Naive thymus-derived CD8-positive, alpha-beta T cell (primary cell): Measurements from ENCODE around the gene BRMS1. TPM values are rescaled to one million over a fixed set of nuclear protein-coding genes. Genes with fewer than 3 reads are reported as not detected.

Source experiments
- ATAC-seq, 2 donors: fragments of 150-1000 bp; cut with Tn5 transposase in 1 of 2; sonication (Bioruptor Pico), chemical (Tn5 transposase) in 1 of 2; 1 replicate in 1 of 2; 2 replicates in 1 of 2; pipeline ENCODE4 v1.10.0; 2021; ENCODE audit warnings: mild to moderate bottlenecking in 2 of 2, moderate library complexity in 2 of 2
- POLR2A ChIA-PET: fragments of 350-600 bp; sonication (Branson Sonifier 250); formaldehyde crosslinking; loops from one replicate; lab custom pipeline; 2021; ENCODE audit warnings: antibody characterized with exemption; lab: Charles Lee
- DNase-seq, 10 donors: peaks; one replicate each; pipeline versions ENCODE4 v3.0.0 to v3.0.0-alpha.2; 2020 to 2022
- H3K27ac Mint-ChIP-seq, 10 donors: one replicate each; pipeline ENCODE4 v1.8.0; 2020 to 2022; ENCODE audit warnings: mild to moderate bottlenecking in 10 of 10, mixed read lengths in 10 of 10, moderate library complexity in 4 of 10, inconsistent platforms in 1 of 10
- H3K27me3 Mint-ChIP-seq, 5 donors: one replicate each; pipeline ENCODE4 v1.8.0; 2021 to 2022; ENCODE audit warnings: mixed read lengths in 5 of 5
- H3K36me3 Mint-ChIP-seq, 3 donors: one replicate each; pipeline ENCODE4 v1.8.0; 2020 to 2022; ENCODE audit warnings: mixed read lengths in 3 of 3, mild to moderate bottlenecking in 2 of 3, inconsistent platforms in 1 of 3
- H3K4me1 Mint-ChIP-seq, 4 donors: one replicate each; pipeline ENCODE4 v1.8.0; 2021 to 2022; ENCODE audit warnings: mixed read lengths in 4 of 4
- H3K4me3 Mint-ChIP-seq, 10 donors: one replicate each; pipeline ENCODE4 v1.8.0; 2020 to 2022; ENCODE audit warnings: mild to moderate bottlenecking in 10 of 10, mixed read lengths in 10 of 10, moderate library complexity in 6 of 10, inconsistent platforms in 1 of 10
- H3K9me3 Mint-ChIP-seq, 9 donors: one replicate each; pipeline ENCODE4 v1.8.0; 2020 to 2022; ENCODE audit warnings: mixed read lengths in 9 of 9, mild to moderate bottlenecking in 3 of 9, inconsistent platforms in 1 of 9, moderate library complexity in 1 of 9
- polyA plus RNA-seq, 3 donors: library from polyadenylated mRNA; unstranded; fragments of 300-500 nt; fragmentation: Illumina TruSeq; gene quantifications; one replicate each; pipeline ENCODE4 v1.2.3, GENCODE V29; 2021
- total RNA-seq, 8 experiments: library from RNA in 2 of 8; stranded (reverse) in 2 of 8; gene quantifications; one replicate each; pipeline ENCODE4 v1.2.3 and lab custom pipeline; 2021 to 2026

The BRMS1 gene
- total and polyA plus RNA-seq, 5 experiments from 2014 or later = 47.6 to 65.8 (median 61.7) TPM

DNA sequence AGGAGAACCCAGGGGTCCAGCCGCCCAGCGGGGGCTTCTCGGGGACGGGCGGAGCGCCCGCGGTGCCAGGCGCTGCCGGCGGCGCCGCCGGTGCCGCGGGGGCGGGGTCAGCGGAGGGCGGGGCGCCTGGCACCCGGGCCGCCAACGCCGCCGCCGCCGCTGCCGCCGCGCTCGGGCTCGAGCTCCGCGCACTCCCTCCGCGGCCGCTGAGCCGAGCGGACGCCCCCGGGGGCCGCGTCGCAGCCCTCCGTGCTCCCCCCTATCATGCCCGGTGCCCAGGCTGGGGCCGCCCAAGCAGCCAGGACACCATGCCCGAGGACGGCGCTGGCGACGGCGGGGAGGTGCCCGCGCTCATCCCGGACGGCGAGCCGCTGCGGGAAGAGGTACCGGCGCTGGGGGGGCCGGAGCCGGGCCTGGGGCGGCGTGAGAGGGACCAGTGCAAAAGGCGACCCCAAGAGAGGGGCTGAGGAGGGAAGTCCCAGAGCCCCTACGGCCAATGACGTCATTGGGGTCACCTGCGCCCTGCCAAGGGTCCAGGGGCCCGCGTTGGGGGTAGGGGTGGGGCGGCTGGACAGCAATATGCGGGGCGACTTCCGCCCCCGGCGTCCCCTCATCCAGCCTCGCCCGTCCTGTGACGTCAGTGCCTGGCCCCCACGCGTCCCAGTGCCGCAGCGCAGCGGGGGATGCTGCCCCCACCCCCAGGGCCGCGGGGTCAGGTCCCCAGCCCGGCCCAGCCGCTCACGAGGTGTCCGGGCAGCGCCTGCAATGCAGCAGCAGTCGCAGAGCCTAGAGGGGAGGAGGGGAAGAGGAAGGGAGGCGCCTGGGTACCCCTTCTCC, 53.0 kb downstream of the BRMS1 start, which contains the start of gene TMEM151A:
TSS of gene TMEM151A (plus strand) at position 189 of the 837 bp plus-strand sequence. CDS start at position 309, 120 bp downstream.
- Mint-ChIP-seq H3K4me3 (peak within 1 kb of the TSS; percentile 84 to 96 (median 92)), H3K27ac (peak within 1 kb of the TSS in 3 of 10 donors; percentile 43 to 95 (median 59)), H3K27me3 (peaks cover 2 to 23% (median 13%) of the 10 kb centered on the region in 5 donors), H3K9me3 (no peaks in the 10 kb centered on the region), H3K36me3 (no peaks in the 10 kb centered on the region), H3K4me1 (peaks cover 19 to 41% (median 40%) of the 10 kb centered on the region in 4 donors)
- ATAC-seq (no peak), DNase-seq (peak in 2 of 10 donors; percentile 42 to 62)
- POLR2A ChIA-PET = interaction anchor here (0.6 to 1.2 kb wide), 3 partner anchors 9 to 303 kb away, joined by 3 to 6 read pairs (median 5); no protein-coding TSS in a partner anchor

DNA sequence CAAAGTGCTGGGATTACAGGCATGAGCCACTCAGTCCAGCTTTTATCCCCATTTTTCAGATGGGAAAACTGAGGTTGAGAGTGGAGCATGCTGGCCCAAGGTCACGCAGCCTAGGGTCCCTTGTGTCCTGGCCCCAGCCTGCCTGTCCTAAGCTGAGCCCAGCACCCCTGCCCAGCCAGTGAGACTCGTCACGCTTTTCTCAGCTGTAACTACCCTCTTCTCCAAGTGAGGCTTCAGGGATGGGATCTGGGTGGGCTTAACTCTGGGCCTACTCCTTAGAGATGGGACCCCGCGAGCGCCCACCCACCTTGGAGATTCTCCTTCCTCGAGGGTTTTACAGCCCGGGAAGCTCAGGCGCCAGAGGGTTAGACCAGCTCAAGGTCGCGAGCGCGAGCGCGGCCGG, 53.6 kb downstream of the BRMS1 start:
- POLR2A ChIA-PET = interaction anchor here (0.6 to 1.3 kb wide), 4 partner anchors 9 to 302 kb away, joined by 3 to 6 read pairs (median 4); no protein-coding TSS in a partner anchor
- H3K9me3 Mint-ChIP-seq = no peaks in the 10 kb centered on the region
- H3K4me3 Mint-ChIP-seq = peak overlapping the region in 8 of 10 donors; percentile 22 to 95 (median 88)
- H3K36me3 Mint-ChIP-seq = peaks cover 0 to 3% (median 0%) of the 10 kb centered on the region in 3 donors
- peaks cover 19 to 45% (median 42%) of the 10 kb centered on the region in 4 donors for H3K4me1 Mint-ChIP-seq
- DNase-seq (no peak), ATAC-seq (no peak)
- peak overlapping the region in 1 of 10 donors; percentile 59 for H3K27ac Mint-ChIP-seq
- H3K27me3 Mint-ChIP-seq = peaks cover 2 to 23% (median 13%) of the 10 kb centered on the region in 5 donors

DNA sequence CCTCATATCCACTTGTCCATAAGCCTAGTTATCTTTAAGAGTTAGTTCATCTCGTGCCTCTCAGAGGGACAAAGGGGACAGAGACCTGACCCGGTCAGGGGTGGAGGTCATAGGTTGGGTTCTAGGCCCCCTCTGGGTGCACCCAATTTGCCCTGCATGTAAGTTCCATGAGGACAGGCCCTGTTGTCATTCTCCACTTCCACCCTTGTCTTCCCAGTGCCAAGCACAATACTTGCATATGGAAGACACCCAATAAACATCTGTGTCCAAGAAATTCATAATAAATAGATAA, 54.6 kb downstream of the BRMS1 start:
- Mint-ChIP-seq H3K9me3 (no peaks in the 10 kb centered on the region), H3K27ac (peak overlapping the region in 6 of 10 donors; percentile 44 to 97 (median 94)), H3K36me3 (peaks cover 0 to 5% (median 0%) of the 10 kb centered on the region in 3 donors), H3K27me3 (peaks cover 2 to 23% (median 13%) of the 10 kb centered on the region in 5 donors), H3K4me1 (peaks cover 19 to 49% (median 44%) of the 10 kb centered on the region in 4 donors), H3K4me3 (peak overlapping the region; percentile 84 to 96 (median 92))
- ATAC-seq (no peak), DNase-seq (no peak)
- POLR2A ChIA-PET = interaction anchor here (0.6 to 2.1 kb wide), 4 partner anchors 11 to 81 kb away, joined by 4 to 16 read pairs (median 6); partner anchors contain the start of gene CD248

DNA sequence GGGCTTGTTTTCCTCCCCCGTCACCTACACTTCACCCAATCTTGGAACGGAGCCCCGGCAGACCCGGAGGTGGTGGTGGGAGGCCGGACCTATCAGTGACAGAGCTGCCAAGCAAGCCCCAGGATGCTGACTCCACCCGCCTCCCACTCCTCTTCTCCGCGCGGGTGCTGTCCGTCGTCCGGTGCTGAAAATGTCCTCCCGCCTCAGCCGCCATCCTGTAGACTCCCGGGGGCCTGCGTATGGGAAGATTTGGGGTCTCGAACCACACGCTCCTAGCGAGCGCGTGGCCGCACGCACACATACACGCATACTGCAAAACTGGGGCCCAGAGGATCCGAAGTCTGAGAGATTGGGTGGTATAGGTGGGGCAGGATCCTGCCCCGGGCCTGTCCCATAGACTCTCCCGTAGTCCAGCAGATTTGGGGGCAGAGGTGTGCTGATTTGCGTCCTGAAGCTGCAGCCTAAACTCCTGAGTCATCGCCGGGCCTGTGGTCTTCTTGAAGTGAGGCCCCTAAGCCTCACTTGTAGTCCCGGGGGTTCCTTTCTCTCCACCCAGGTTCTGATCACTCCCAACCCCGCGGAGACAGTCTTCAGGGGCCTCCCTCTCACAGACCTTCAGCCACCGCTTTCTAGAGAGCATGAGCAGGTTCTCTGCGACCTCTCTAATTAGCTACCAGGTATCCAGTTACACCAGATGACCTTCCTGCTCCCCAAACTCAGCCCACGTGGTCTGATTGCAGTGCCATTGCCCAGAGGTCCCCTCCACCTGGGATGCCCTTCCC, 55.2 kb downstream of the BRMS1 start:
- Mint-ChIP-seq H3K27ac (peak overlapping the region; percentile 88 to 97 (median 94)), H3K4me1 (peaks cover 19 to 51% (median 44%) of the 10 kb centered on the region in 4 donors), H3K36me3 (peaks cover 0 to 5% (median 0%) of the 10 kb centered on the region in 3 donors), H3K27me3 (peaks cover 2 to 23% (median 13%) of the 10 kb centered on the region in 5 donors), H3K9me3 (no peaks in the 10 kb centered on the region), H3K4me3 (peak overlapping the region; percentile 84 to 96 (median 92))
- DNase-seq (peak in 5 of 10 donors; percentile 59 to 90 (median 75)), ATAC-seq (peak; percentile 56 to 61)
- POLR2A ChIA-PET = interaction anchor here (0.5 to 2.2 kb wide), 22 partner anchors 8 to 781 kb away, joined by 3 to 27 read pairs (median 5); partner anchors contain the start of genes BRMS1, CD248, MAP3K11 and RAB1B

DNA sequence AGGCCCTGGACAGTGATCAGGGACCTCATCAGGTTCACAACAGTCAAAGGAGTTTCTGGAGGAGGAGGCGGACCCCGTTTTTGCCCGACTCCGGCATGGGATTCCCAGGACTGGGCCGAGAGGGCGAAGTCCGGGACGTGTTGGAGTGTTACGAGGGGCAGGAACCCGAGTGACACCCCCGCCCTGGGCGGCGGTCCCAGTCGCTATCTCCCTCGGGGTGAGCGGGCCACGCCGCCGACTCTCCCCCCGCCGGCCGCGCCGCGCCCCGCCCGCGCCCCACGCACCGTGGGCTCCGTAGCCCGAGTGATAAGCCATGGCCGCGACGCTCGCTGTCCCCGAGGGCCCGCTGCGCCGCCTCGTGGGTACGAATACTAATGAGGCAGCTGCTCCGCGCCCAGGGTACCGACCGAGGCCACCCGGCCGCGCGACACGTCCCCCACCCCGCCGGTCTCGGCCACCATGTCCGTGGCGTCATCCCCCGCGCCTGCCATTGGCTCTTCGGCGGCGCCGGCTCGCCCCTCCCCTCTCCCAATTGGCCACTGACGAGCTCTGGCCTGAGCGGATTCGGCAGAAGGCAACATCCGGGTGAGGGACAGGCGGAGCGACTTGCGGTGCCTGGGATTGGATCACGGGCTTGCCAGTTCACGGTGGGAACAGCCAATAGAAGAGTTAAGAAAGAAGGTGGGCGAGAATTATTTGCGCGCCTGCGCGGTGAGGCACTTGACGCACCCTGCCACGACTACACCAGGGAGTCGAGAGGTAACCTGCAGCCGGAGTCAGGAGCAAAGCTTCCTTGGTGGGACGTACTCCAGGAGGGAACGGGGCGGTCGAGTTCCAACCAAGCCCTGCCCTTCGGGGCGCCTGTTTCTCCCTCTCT, 56.0 kb downstream of the BRMS1 start, which contains the start of gene YIF1A:
TSS of gene YIF1A (minus strand) at position 473 of the 877 bp plus-strand sequence. CDS start at position 315, 158 bp downstream.
- Mint-ChIP-seq H3K27me3 (peaks cover 2 to 20% (median 13%) of the 10 kb centered on the region in 5 donors), H3K4me1 (peaks cover 19 to 51% (median 45%) of the 10 kb centered on the region in 4 donors), H3K4me3 (peak within 1 kb of the TSS; percentile 84 to 96 (median 92)), H3K9me3 (no peaks in the 10 kb centered on the region), H3K27ac (peak within 1 kb of the TSS; percentile 88 to 97 (median 94)), H3K36me3 (peaks cover 0 to 5% (median 0%) of the 10 kb centered on the region in 3 donors)
- DNase-seq (peak; percentile 94 to 99 (median 98)), ATAC-seq (peak; percentile 90 to 94)
- POLR2A ChIA-PET = interaction anchor here (0.5 to 2.2 kb wide), 20 partner anchors 9 to 780 kb away, joined by 3 to 27 read pairs (median 5); partner anchors contain the start of genes BRMS1, CD248, MAP3K11 and RAB1B

DNA sequence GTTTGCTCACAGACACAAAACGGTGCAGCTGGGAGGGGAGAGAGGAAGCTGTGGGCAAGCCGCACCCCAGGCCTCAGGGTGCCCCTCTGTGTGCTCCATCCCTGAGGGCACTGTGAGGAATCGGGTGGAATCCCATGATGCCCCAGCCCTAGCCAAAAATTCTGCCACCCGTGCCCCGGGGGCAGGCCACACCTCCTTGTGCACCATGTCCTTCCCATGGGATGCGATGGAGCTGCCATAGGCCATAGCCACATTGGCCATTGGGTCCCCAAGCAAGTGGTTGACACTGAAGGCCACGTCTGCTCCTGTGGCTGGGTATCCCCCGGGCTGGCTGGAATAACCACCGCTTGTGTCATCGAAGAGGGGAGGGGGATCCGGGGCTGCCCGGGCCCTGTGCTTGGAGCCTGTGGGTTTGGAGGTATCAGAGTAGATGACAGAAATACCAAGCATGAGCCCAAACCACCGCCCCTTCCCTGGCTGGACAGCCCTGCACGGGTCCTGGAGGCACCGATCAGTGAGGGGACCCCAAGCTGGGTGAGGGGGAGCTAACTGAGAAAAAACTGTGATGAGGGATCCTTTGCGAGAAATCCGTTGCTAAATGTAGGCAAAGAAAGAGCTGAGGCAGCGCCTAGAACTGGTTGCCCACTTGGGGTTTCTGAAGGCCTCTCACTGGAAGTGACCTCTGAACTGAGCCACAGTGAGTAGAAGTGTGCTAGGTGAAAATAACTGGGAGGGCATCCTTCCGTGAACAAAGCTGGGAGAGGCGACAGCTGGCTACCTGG, 56.8 kb downstream of the BRMS1 start:
- no peak for DNase-seq
- Mint-ChIP-seq H3K27me3 (peaks cover 2 to 14% (median 10%) of the 10 kb centered on the region in 5 donors), H3K36me3 (peaks cover 0 to 5% (median 0%) of the 10 kb centered on the region in 3 donors), H3K9me3 (no peaks in the 10 kb centered on the region), H3K4me1 (peaks cover 19 to 54% (median 46%) of the 10 kb centered on the region in 4 donors), H3K27ac (peak overlapping the region; percentile 68 to 95 (median 87)), H3K4me3 (peak overlapping the region; percentile 84 to 96 (median 92))
- POLR2A ChIA-PET = interaction anchor here (0.5 to 11.2 kb wide), 12 partner anchors 9 to 401 kb away, joined by 3 to 102 read pairs (median 6); partner anchors contain the start of genes BRMS1, CD248 and RAB1B
- no peak for ATAC-seq

Other genes starting within 250 kb of the BRMS1 start
- 10 to 100 TPM; 35.7 to 38.4 TPM for gene KLC2, start 87.4 kb downstream of the BRMS1 start, total RNA-seq
- gene KLC2, start 87.4 kb downstream of the BRMS1 start, polyA plus RNA-seq = 1 to 10 TPM; 3.7 to 8.1 (median 6.1) TPM
- 10 to 100 TPM; 68.4 to 69.2 TPM for gene RAB1B, start 76.5 kb downstream of the BRMS1 start, total RNA-seq
- 10 to 100 TPM; 13.1 to 16.1 (median 14.0) TPM for gene RAB1B, start 76.5 kb downstream of the BRMS1 start, polyA plus RNA-seq
- 1 to 10 TPM; 1.1 to 2.8 TPM for gene CNIH2, start 66.9 kb downstream of the BRMS1 start, total RNA-seq
- not detected for gene CNIH2, start 66.9 kb downstream of the BRMS1 start, polyA plus RNA-seq
- gene YIF1A, start 56.0 kb downstream of the BRMS1 start, total RNA-seq = 10 to 100 TPM; 26.9 to 36.8 TPM
- 10 to 100 TPM; 49.1 to 59.9 (median 53.9) TPM for gene YIF1A, start 56.0 kb downstream of the BRMS1 start, polyA plus RNA-seq
- gene TMEM151A, start 53.2 kb downstream of the BRMS1 start, total RNA-seq = under 1 TPM in 1 of 2 experiments, not detected in 1; 0.13 TPM
- not detected for gene TMEM151A, start 53.2 kb downstream of the BRMS1 start, polyA plus RNA-seq
- gene CD248, start 28.1 kb downstream of the BRMS1 start, total RNA-seq = 10 to 100 TPM; 37.0 to 41.3 TPM
- 100 to 1,000 TPM in 2 of 3 donors, 10 to 100 TPM in 1; 43.8 to 128 (median 114) TPM for gene CD248, start 28.1 kb downstream of the BRMS1 start, polyA plus RNA-seq
- 1 to 10 TPM; 7.6 to 8.0 TPM for gene RIN1, start 8.7 kb downstream of the BRMS1 start, total RNA-seq
- gene RIN1, start 8.7 kb downstream of the BRMS1 start, polyA plus RNA-seq = 1 to 10 TPM; 2.7 to 6.5 (median 3.7) TPM
- gene B4GAT1, start 2.5 kb upstream of the BRMS1 start, total RNA-seq = 1 to 10 TPM; 7.2 to 7.5 TPM
- 10 to 100 TPM in 1 of 3 donors, 1 to 10 TPM in 2; 7.1 to 12.1 (median 8.5) TPM for gene B4GAT1, start 2.5 kb upstream of the BRMS1 start, polyA plus RNA-seq
- 10 to 100 TPM; 12.9 to 13.9 TPM for gene SLC29A2, start 26.7 kb upstream of the BRMS1 start, total RNA-seq
- gene SLC29A2, start 26.7 kb upstream of the BRMS1 start, polyA plus RNA-seq = 1 to 10 TPM; 1.4 to 3.9 (median 2.3) TPM
- not detected for gene NPAS4, start 75.9 kb upstream of the BRMS1 start, total RNA-seq
- not detected for gene NPAS4, start 75.9 kb upstream of the BRMS1 start, polyA plus RNA-seq
- gene MRPL11, start 93.7 kb upstream of the BRMS1 start, total RNA-seq = 10 to 100 TPM; 24.8 to 24.9 TPM
- gene MRPL11, start 93.7 kb upstream of the BRMS1 start, polyA plus RNA-seq = 10 to 100 TPM; 86.9 to 98.2 (median 87.9) TPM
- gene PELI3, start 121.8 kb upstream of the BRMS1 start, total RNA-seq = 10 to 100 TPM; 15.0 to 16.3 TPM
- gene PELI3, start 121.8 kb upstream of the BRMS1 start, polyA plus RNA-seq = 1 to 10 TPM; 2.7 to 4.1 (median 3.4) TPM
- 10 to 100 TPM; 20.0 to 23.7 TPM for gene DPP3, start 135.3 kb upstream of the BRMS1 start, total RNA-seq
- gene DPP3, start 135.3 kb upstream of the BRMS1 start, polyA plus RNA-seq = 10 to 100 TPM; 20.0 to 25.4 (median 20.5) TPM
- 10 to 100 TPM; 31.7 to 32.8 TPM for gene BBS1, start 165.5 kb upstream of the BRMS1 start, total RNA-seq
- 10 to 100 TPM in 2 of 3 donors, 1 to 10 TPM in 1; 9.4 to 11.9 (median 11.2) TPM for gene BBS1, start 165.5 kb upstream of the BRMS1 start, polyA plus RNA-seq
- 10 to 100 TPM; 26.3 to 29.3 TPM for gene ZDHHC24, start 200.9 kb upstream of the BRMS1 start, total RNA-seq
- 10 to 100 TPM in 2 of 3 donors, 1 to 10 TPM in 1; 9.6 to 14.1 (median 10.5) TPM for gene ZDHHC24, start 200.9 kb upstream of the BRMS1 start, polyA plus RNA-seq
- gene ACTN3, start 201.8 kb upstream of the BRMS1 start, total RNA-seq = under 1 TPM in 1 of 2 experiments, not detected in 1; 0.27 TPM
- under 1 TPM in 1 of 3 donors, not detected in 2; 0.08 TPM for gene ACTN3, start 201.8 kb upstream of the BRMS1 start, polyA plus RNA-seq
- gene CTSF, start 223.5 kb upstream of the BRMS1 start, total RNA-seq = 10 to 100 TPM; 53.9 to 58.4 TPM
- 10 to 100 TPM; 25.1 to 40.9 (median 25.4) TPM for gene CTSF, start 223.5 kb upstream of the BRMS1 start, polyA plus RNA-seq
- under 1 TPM in 1 of 2 experiments, not detected in 1; 0.16 TPM for gene CCDC87, start 248.0 kb upstream of the BRMS1 start, total RNA-seq
- not detected for gene CCDC87, start 248.0 kb upstream of the BRMS1 start, polyA plus RNA-seq
- 10 to 100 TPM; 57.2 to 59.1 TPM for gene CCS, start 248.1 kb upstream of the BRMS1 start, total RNA-seq
- 10 to 100 TPM; 39.2 to 53.4 (median 46.6) TPM for gene CCS, start 248.1 kb upstream of the BRMS1 start, polyA plus RNA-seq